H1 (cell line): ENCODE measurements around the gene CDH8. TPM values are rescaled to one million over a fixed set of nuclear protein-coding genes. Genes with fewer than 3 reads are reported as not detected.

Experiments used
- CTCF ChIA-PET: fragments of 300-600 bp; sonication (Branson Sonifier 250); formaldehyde crosslinking; loops from one replicate; lab custom pipeline; 2021; ENCODE audit not compliant: partially characterized antibody; lab: Charles Lee
- POLR2A ChIA-PET: fragments of 300-600 bp; sonication (Branson Sonifier 250); formaldehyde crosslinking; loops from one replicate; lab custom pipeline; 2021; ENCODE audit warnings: inconsistent platforms; ENCODE audit not compliant: partially characterized antibody; lab: Charles Lee
- DNase-seq, 2 experiments: peaks; one replicate each; pipeline versions ENCODE4 v3.0.0 to v3.0.0-alpha.2; 2010 to 2022; ENCODE audit warnings: low spot score in 2 of 2, low read depth in 1 of 2, mixed read lengths in 1 of 2
- FAIRE-seq: peaks from 2 replicates; lab custom pipeline; 2011; peaks lifted over from hg19 to GRCh38; lab: Jason Lieb, UNC
- H2AFZ ChIP-seq: 2 replicates; pipeline ENCODE4 v1.8.1; 2012; ENCODE audit warnings: low read length, inconsistent platforms
- H2AK5ac ChIP-seq: 2 replicates; pipeline ENCODE4 v1.6.1; 2013; ENCODE audit warnings: low read depth, low read length
- H2BK120ac ChIP-seq: replicated peaks from 2 replicates; pipeline ENCODE3; 2013; ENCODE audit warnings: low read depth, low read length, inconsistent platforms
- H2BK12ac ChIP-seq: 2 replicates; pipeline ENCODE4 v1.6.1; 2013; ENCODE audit warnings: low read depth, low read length
- H2BK15ac ChIP-seq: 2 replicates; pipeline ENCODE4 v1.6.1; 2013; ENCODE audit warnings: low read length
- H2BK20ac ChIP-seq: 2 replicates; pipeline ENCODE4 v1.6.1; 2013; ENCODE audit warnings: low read length
- H2BK5ac ChIP-seq: 2 replicates; pipeline ENCODE4 v1.6.1; 2013; ENCODE audit warnings: low read depth, low read length
- H3K14ac ChIP-seq: 2 replicates; pipeline ENCODE4 v1.6.1; 2013; ENCODE audit warnings: inconsistent platforms; ENCODE audit not compliant: insufficient read length
- H3K18ac ChIP-seq: 2 replicates; pipeline ENCODE4 v1.6.1; 2013; ENCODE audit warnings: low read length; ENCODE audit errors: extremely low read depth
- H3K23ac ChIP-seq: 2 replicates; pipeline ENCODE4 v1.6.1; 2013; ENCODE audit warnings: inconsistent platforms; ENCODE audit not compliant: insufficient read length
- H3K23me2 ChIP-seq: 2 replicates; pipeline ENCODE4 v1.6.1; 2013; ENCODE audit warnings: low read depth, low read length
- H3K27ac ChIP-seq: 2 replicates; pipeline ENCODE4 v1.6.1; 2011; ENCODE audit warnings: low read depth, low read length, inconsistent platforms
- H3K27me3 ChIP-seq, 4 experiments: replicated peaks in 1 of 4; 1 replicate in 1 of 4; 2 replicates in 3 of 4; pipeline versions ENCODE4 v1.6.1 to v1.8.1; 2011 to 2013; ENCODE audit warnings: low read length in 3 of 4, mild to moderate bottlenecking in 3 of 4, inconsistent platforms in 2 of 4, mixed read lengths in 2 of 4, moderate library complexity in 1 of 4; ENCODE audit not compliant: control insufficient read depth in 3 of 4, insufficient read depth in 3 of 4; ENCODE audit errors: extremely low read depth in 1 of 4
- H3K36me3 ChIP-seq, 4 experiments: 2 replicates each; pipeline versions ENCODE4 v1.6.1 to v1.8.1; 2011 to 2013; ENCODE audit warnings: mild to moderate bottlenecking in 4 of 4, low read length in 3 of 4, moderate library complexity in 2 of 4, control low read depth in 1 of 4, inconsistent platforms in 1 of 4; ENCODE audit not compliant: insufficient read depth in 4 of 4, control insufficient read depth in 2 of 4
- H3K4ac ChIP-seq: replicated peaks from 2 replicates; pipeline ENCODE3; 2013; ENCODE audit warnings: low read length, low read depth, mixed read lengths, inconsistent platforms; ENCODE audit not compliant: insufficient read length
- H3K4me1 ChIP-seq, 4 experiments: replicated peaks in 1 of 4; 1 replicate in 1 of 4; 2 replicates in 3 of 4; pipeline versions ENCODE4 v1.6.1 to v1.8.1; 2011 to 2013; ENCODE audit warnings: low read length in 3 of 4, inconsistent platforms in 2 of 4, mixed read lengths in 1 of 4; ENCODE audit not compliant: insufficient read depth in 4 of 4, control insufficient read depth in 3 of 4
- H3K4me2 ChIP-seq, 2 experiments: 2 replicates each; pipeline versions ENCODE4 v1.6.1 to v1.8.1; 2011 to 2013; ENCODE audit warnings: low read depth in 2 of 2, low read length in 2 of 2, control low read depth in 1 of 2, inconsistent platforms in 1 of 2, mild to moderate bottlenecking in 1 of 2; ENCODE audit not compliant: insufficient read depth in 1 of 2
- H3K4me3 ChIP-seq, 4 experiments: fragments of 200-600, 300-600 bp in 1 of 4; sonication (generic), shearing (Covaris generic), sonication (Bioruptor Twin) in 1 of 4; 2 replicates each; pipeline versions ENCODE4 v1.5.1 to v1.8.1; 2011 to 2016; ENCODE audit warnings: low read length in 4 of 4, low read depth in 3 of 4, control low read depth in 2 of 4, inconsistent platforms in 2 of 4, mild to moderate bottlenecking in 2 of 4, mixed read lengths in 1 of 4, moderate library complexity in 1 of 4; ENCODE audit not compliant: insufficient read depth in 2 of 4; ENCODE audit errors: extremely low read depth in 1 of 4
- H3K56ac ChIP-seq: replicated peaks from 2 replicates; pipeline ENCODE3; 2013; ENCODE audit warnings: low read depth, mild to moderate bottlenecking, mixed read lengths, low read length, inconsistent platforms; ENCODE audit not compliant: insufficient read length
- H3K79me1 ChIP-seq: 2 replicates; pipeline ENCODE4 v1.6.1; 2013; ENCODE audit warnings: low read depth, low read length, control low read depth
- H3K79me2 ChIP-seq, 2 experiments: 2 replicates each; pipeline versions ENCODE4 v1.6.1 to v1.8.1; 2012 to 2013; ENCODE audit warnings: low read length in 2 of 2, mild to moderate bottlenecking in 2 of 2, inconsistent platforms in 1 of 2; ENCODE audit not compliant: insufficient read depth in 2 of 2, control insufficient read depth in 1 of 2
- H3K9ac ChIP-seq, 4 experiments: replicated peaks in 1 of 4; 1 replicate in 1 of 4; 2 replicates in 3 of 4; pipeline versions ENCODE4 v1.6.1 to v1.8.1; 2011 to 2013; ENCODE audit warnings: low read depth in 3 of 4, low read length in 3 of 4, control low read depth in 2 of 4, mild to moderate bottlenecking in 2 of 4, moderate library complexity in 2 of 4, inconsistent platforms in 1 of 4; ENCODE audit errors: extremely low read depth in 1 of 4
- H3K9me3 ChIP-seq, 2 experiments: 2 replicates each; pipeline versions ENCODE4 v1.6.1 to v1.8.1; 2012 to 2013; ENCODE audit warnings: mild to moderate bottlenecking in 2 of 2, moderate library complexity in 2 of 2, control low read depth in 1 of 2, inconsistent platforms in 1 of 2, low read depth in 1 of 2, low read length in 1 of 2, mixed read lengths in 1 of 2; ENCODE audit not compliant: insufficient read depth in 2 of 2
- H4K20me1 ChIP-seq, 2 experiments: replicated peaks in 1 of 2; 2 replicates each; pipeline versions ENCODE3 to v1.8.1; 2011 to 2013; ENCODE audit warnings: inconsistent platforms in 2 of 2, low read length in 2 of 2, mild to moderate bottlenecking in 1 of 2; ENCODE audit not compliant: insufficient read depth in 2 of 2, control insufficient read depth in 1 of 2
- H4K5ac ChIP-seq: 2 replicates; pipeline ENCODE4 v1.6.1; 2013; ENCODE audit warnings: low read length, low read depth, mixed read lengths, inconsistent platforms; ENCODE audit not compliant: insufficient read length
- H4K8ac ChIP-seq: 2 replicates; pipeline ENCODE4 v1.8.0; 2013; ENCODE audit warnings: mild to moderate bottlenecking, moderate library complexity, low read length, inconsistent platforms; ENCODE audit not compliant: insufficient read depth; ENCODE audit errors: extremely low read depth
- H4K91ac ChIP-seq: replicated peaks from 2 replicates; pipeline ENCODE3; 2013; ENCODE audit warnings: low read length, mixed read lengths, inconsistent platforms; ENCODE audit not compliant: insufficient read length
- BCL11A ChIP-seq, 2 experiments: IDR thresholded peaks; one replicate each; pipeline ENCODE4 v1.6.1; 2011; ENCODE audit warnings: low read depth in 2 of 2, low read length in 2 of 2, mild to moderate bottlenecking in 2 of 2
- CTCF ChIP-seq, 3 experiments: IDR thresholded peaks; 1 replicate in 2 of 3; 2 replicates in 1 of 3; pipeline versions ENCODE4 v1.5.1 to v1.6.1; 2011; ENCODE audit warnings: low read length in 3 of 3, mild to moderate bottlenecking in 3 of 3, inconsistent platforms in 2 of 3, low read depth in 1 of 3, moderate library complexity in 1 of 3; ENCODE audit not compliant: insufficient read depth in 1 of 3; ENCODE audit errors: control extremely low read depth in 1 of 3
- HDAC2 ChIP-seq, 2 experiments: fragments of 300-600 bp in 1 of 2; sonication (generic) in 1 of 2; IDR thresholded peaks; 2 replicates each; pipeline ENCODE4 v1.6.1; 2011 to 2012; ENCODE audit warnings: low read depth in 2 of 2, low read length in 2 of 2, mild to moderate bottlenecking in 2 of 2, moderate library complexity in 2 of 2, borderline replicate concordance in 1 of 2, inconsistent platforms in 1 of 2
- HDAC6 ChIP-seq: IDR thresholded peaks from one replicate; pipeline ENCODE4 v1.7.1; 2012; ENCODE audit warnings: low read depth, mild to moderate bottlenecking, inconsistent platforms, low read length, moderate library complexity
- KDM1A ChIP-seq: fragments of 200-600, 300-600 bp; sonication (generic); IDR thresholded peaks from 2 replicates; pipeline ENCODE4 v1.7.1; 2016; ENCODE audit warnings: mild to moderate bottlenecking, low read length, borderline replicate concordance
- KDM5A ChIP-seq: fragments of 200-600 bp; IDR thresholded peaks from 2 replicates; pipeline ENCODE4 v1.7.1; 2012; ENCODE audit warnings: mild to moderate bottlenecking, low read length, inconsistent platforms, mixed read lengths
- RNF2 ChIP-seq: fragments of 200-900, 300-1000 bp; sonication (generic); IDR thresholded peaks from 2 replicates; pipeline ENCODE4 v1.7.1; 2016; ENCODE audit warnings: borderline replicate concordance, low read depth, mild to moderate bottlenecking, antibody characterized with exemption, low read length; ENCODE audit not compliant: poor library complexity, severe bottlenecking; ENCODE audit errors: missing control alignments
- TEAD4 ChIP-seq: IDR thresholded peaks from 2 replicates; pipeline ENCODE4 v1.6.1; 2012; ENCODE audit warnings: low read depth, low read length, inconsistent platforms, mixed read lengths
- WGBS, 2 experiments: shearing (Covaris generic) in 1 of 2; methylation state at CpG; one replicate each; pipeline versions ENCODE4 v1.1.6 to v1.1.7; 2013 to 2015; ENCODE audit warnings: low lambda C conversion rate in 2 of 2, mixed read lengths in 2 of 2, inconsistent platforms in 1 of 2, low coverage in 1 of 2, missing lambda C conversion rate in 1 of 2; ENCODE audit not compliant: insufficient replicate concordance in 2 of 2, insufficient coverage in 1 of 2, insufficient read length in 1 of 2; ENCODE audit errors: extremely low coverage in 1 of 2, missing lambda C conversion rate in 1 of 2; 5-methylcytosine and 5-hydroxymethylcytosine counted together
- polyA plus RNA-seq, 7 experiments: library from polyadenylated mRNA; depleted of rRNA in 3 of 7; stranded (reverse) in 5 of 7; unstranded in 2 of 7; fragments of >200 nt in 5 of 7; fragments of 200-250 nt in 2 of 7; gene quantifications; 1 replicate in 5 of 7; 2 replicates in 1 of 7; 4 replicates in 1 of 7; pipeline versions ENCODE4 v1.2.1 to v1.2.3, GENCODE V29; 2011 to 2013; ENCODE audit warnings: missing spikeins in 2 of 7, mixed read lengths in 2 of 7
- total RNA-seq: library from RNA; stranded (reverse); fragmentation: NEBNext Ultra II Directional; extraction: Animal tissue kit (Norgen Biotek cat#: 25700); gene quantifications from 2 replicates; pipeline ENCODE4 v1.2.1, GENCODE V29; 2021
- TF ChIP-seq, protein P1 (sequence below): IDR thresholded peaks from 2 replicates; pipeline ENCODE4 v1.6.1; 2011; ENCODE audit warnings: low read depth, mild to moderate bottlenecking, low read length; ENCODE audit not compliant: insufficient read depth

CDH8 gene
- total and polyA plus RNA-seq, 2 of the 8 experiments (the other 6 are each of a cell fraction or from before 2014, with no cell fraction given): 7.7 to 8.4 TPM

- Histone ChIP-seq H4K91ac (no peak overlapping the region), H3K79me2 (no peaks in the 10 kb centered on the region), H3K23me2 (no peaks in the 10 kb centered on the region; the same call in 1 of the 2 replicates), H3K14ac (no peak overlapping the region), H2BK15ac (no peak overlapping the region), H3K4ac (no peak overlapping the region), H3K9me3 (no peaks in the 10 kb centered on the region), H4K5ac (no peak overlapping the region), H3K56ac (no peak overlapping the region), H2BK120ac (no peak overlapping the region), H3K23ac (no peak overlapping the region), H3K36me3 (no peaks in the 10 kb centered on the region), H3K4me2 (no peak overlapping the region), H3K4me1 (no peaks in the 10 kb centered on the region), H2AFZ (no peak overlapping the region), H3K4me3 (no peak overlapping the region), H3K18ac (no peak overlapping the region), H3K27me3 (peaks cover 0 to 1% (median 0%) of the 10 kb centered on the region in 4 experiments; a peak in 1 of 7 replicates), H4K8ac (no peak overlapping the region), H2AK5ac (no peak overlapping the region), H2BK12ac (no peak overlapping the region), H3K79me1 (no peaks in the 10 kb centered on the region), H3K27ac (no peak overlapping the region), H2BK5ac (no peak overlapping the region), H2BK20ac (no peak overlapping the region), H4K20me1 (no peaks in the 10 kb centered on the region), H3K9ac (no peak overlapping the region)
- POLR2A ChIA-PET: no interaction called here
- DNase-seq (no peak), FAIRE-seq (no peak)
- 90% methylated on average over 4 of the region's 4 CpGs; no CpG with 5 or more reads in 1 of the 2 experiments for WGBS, 2 experiments
- CTCF ChIA-PET: no interaction called here
- TF ChIP-seq, protein P1, sequence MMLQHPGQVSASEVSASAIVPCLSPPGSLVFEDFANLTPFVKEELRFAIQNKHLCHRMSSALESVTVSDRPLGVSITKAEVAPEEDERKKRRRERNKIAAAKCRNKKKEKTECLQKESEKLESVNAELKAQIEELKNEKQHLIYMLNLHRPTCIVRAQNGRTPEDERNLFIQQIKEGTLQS: no peak
- no peak for TF ChIP-seq HDAC6
- no peak for TF ChIP-seq KDM1A
- TF ChIP-seq CTCF (IDR thresholded peaks at IDR 0.05; ENCODE audit: control extremely low read depth in 1 of 3, insufficient read depth in 1 of 3, low read depth in 1 of 3, low read length in 3 of 3): no peak
- no peak for TF ChIP-seq BCL11A (IDR thresholded peaks at IDR 0.05; ENCODE audit: low read depth in 2 of 2, low read length in 2 of 2)
- no peak for TF ChIP-seq KDM5A
- no peak for TF ChIP-seq HDAC2 (IDR thresholded peaks at IDR 0.05; ENCODE audit: borderline replicate concordance in 1 of 2, low read depth in 2 of 2, low read length in 2 of 2)
- TF ChIP-seq TEAD4: no peak
- TF ChIP-seq RNF2: no peak
Observed at GRCh38 chr16:61611847-61612491, 424.3 kb downstream of the CDH8 start.
